GM12891 (cell line): ENCODE measurements around the gene MPHOSPH9.

ENCODE experiments used
- POLR2A ChIP-seq: IDR thresholded peaks from 2 replicates; pipeline ENCODE4 v1.6.1; 2011; ENCODE audit warnings: low read depth, low read length, control low read depth
- POU2F2 ChIP-seq: IDR thresholded peaks from 2 replicates; pipeline ENCODE4 v1.6.1; 2011; ENCODE audit warnings: low read depth, mild to moderate bottlenecking, control low read depth, low read length, moderate library complexity
- SPI1 ChIP-seq: IDR thresholded peaks from 2 replicates; pipeline ENCODE4 v1.6.1; 2011; ENCODE audit warnings: low read depth, low read length, control low read depth
- TAF1 ChIP-seq: IDR thresholded peaks from 2 replicates; pipeline ENCODE4 v1.6.1; 2011; ENCODE audit warnings: low read depth, low read length, control low read depth

GRCh38 chr12:123109319-123109772 is 123.6 kb downstream of the MPHOSPH9 start:
- no peak for TF ChIP-seq POLR2A
- no peak for TF ChIP-seq TAF1
- no peak for TF ChIP-seq SPI1
- no peak for TF ChIP-seq POU2F2
